Spleen (tissue), 7 donors: Measurements from ENCODE around the gene FMR1NB.

Experiments used
- POLR2A ChIP-seq, 3 donors: fragments of 450-650 bp; IDR thresholded peaks; one replicate each; pipeline ENCODE4 v1.5.1; 2017; ENCODE audit warnings: antibody characterized with exemption in 3 of 3, mild to moderate bottlenecking in 1 of 3
- POLR2AphosphoS5 ChIP-seq, 3 donors: sonication (generic); formaldehyde crosslinking; IDR thresholded peaks; one replicate each; pipeline ENCODE4 v1.5.1; 2017; ENCODE audit warnings: antibody characterized with exemption in 3 of 3
- TF ChIP-seq, protein P1 (sequence below), 11 experiments: fragments of 200-600 bp in 7 of 11; fragments of 450-650 bp in 4 of 11; sonication (generic) in 4 of 11; IDR thresholded peaks in 8 of 11; conservative IDR thresholded peaks in 3 of 11; 1 replicate in 7 of 11; 2 replicates in 4 of 11; pipeline versions ENCODE4 v1.4.0 to v1.8.0; 2016 to 2021; ENCODE audit warnings: antibody characterized with exemption in 11 of 11, inconsistent platforms in 4 of 11, mild to moderate bottlenecking in 1 of 11
- donor health status: DM: no; HTN: no; CAD: no; lungs with moderate emphysema.
- donor health status: DM: no; HTN: no; CAD: no.
- donor health status: DM: no; HTN: no; CAD: no.

DNA sequence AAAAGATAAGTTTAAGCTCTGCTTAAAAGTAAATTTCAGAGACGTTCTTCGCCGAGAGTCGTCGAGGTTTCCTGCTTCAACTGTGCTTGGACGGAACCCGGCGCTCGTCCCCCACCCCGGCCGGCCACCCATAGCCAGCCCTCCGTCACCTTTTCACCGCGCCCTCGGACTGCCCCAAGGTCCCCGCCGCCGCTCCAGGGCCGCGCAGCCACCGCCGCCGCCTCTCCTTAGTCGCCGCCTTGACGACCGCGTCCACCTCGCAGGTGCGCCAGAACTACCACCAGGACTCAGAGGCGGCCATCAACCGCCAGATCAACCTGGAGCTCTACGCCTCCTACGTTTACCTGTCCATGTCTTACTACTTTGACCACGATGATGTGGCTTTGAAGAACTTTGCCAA is 70.8 kb downstream of the FMR1NB start:
- TF ChIP-seq, protein P1, sequence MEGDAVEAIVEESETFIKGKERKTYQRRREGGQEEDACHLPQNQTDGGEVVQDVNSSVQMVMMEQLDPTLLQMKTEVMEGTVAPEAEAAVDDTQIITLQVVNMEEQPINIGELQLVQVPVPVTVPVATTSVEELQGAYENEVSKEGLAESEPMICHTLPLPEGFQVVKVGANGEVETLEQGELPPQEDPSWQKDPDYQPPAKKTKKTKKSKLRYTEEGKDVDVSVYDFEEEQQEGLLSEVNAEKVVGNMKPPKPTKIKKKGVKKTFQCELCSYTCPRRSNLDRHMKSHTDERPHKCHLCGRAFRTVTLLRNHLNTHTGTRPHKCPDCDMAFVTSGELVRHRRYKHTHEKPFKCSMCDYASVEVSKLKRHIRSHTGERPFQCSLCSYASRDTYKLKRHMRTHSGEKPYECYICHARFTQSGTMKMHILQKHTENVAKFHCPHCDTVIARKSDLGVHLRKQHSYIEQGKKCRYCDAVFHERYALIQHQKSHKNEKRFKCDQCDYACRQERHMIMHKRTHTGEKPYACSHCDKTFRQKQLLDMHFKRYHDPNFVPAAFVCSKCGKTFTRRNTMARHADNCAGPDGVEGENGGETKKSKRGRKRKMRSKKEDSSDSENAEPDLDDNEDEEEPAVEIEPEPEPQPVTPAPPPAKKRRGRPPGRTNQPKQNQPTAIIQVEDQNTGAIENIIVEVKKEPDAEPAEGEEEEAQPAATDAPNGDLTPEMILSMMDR (IDR thresholded peaks at IDR 0.05 in 8 of 11, conservative IDR thresholded peaks at IDR 0.05 in 3 of 11): no peak
- TF ChIP-seq POLR2A (IDR thresholded peaks at IDR 0.05): no peak
- TF ChIP-seq POLR2AphosphoS5 (IDR thresholded peaks at IDR 0.05): no peak
